ENCODE results near the gene PPP3CA.

GRCh38 chr4:101315041-101315440, 32.3 kb downstream of the PPP3CA start:
- TF ChIP-seq CTCF (IDR thresholded peaks at IDR 0.05) (no peak), EZH2 (IDR thresholded peaks at IDR 0.05) (no peak), EZH2phosphoT487 (IDR thresholded peaks at IDR 0.05) (no peak)

Measured in neural progenitor cell (in vitro differentiated cells).